Right lobe of liver (tissue), 6 donors: ENCODE results near the gene PTPRN2. TPM values are rescaled to one million over a fixed set of nuclear protein-coding genes. Genes with fewer than 3 reads are reported as not detected.

ENCODE experiments used
- ATAC-seq, 4 donors: fragments of 200-7000 bp; cut with Tn5 transposase; one replicate each; pipeline ENCODE4 v1.9.1; 2020; ENCODE audit warnings: mild to moderate bottlenecking in 4 of 4, moderate library complexity in 4 of 4
- DNase-seq, 3 donors: peaks; one replicate each; pipeline ENCODE4 v3.0.0-alpha.2; 2020
- H3K27ac ChIP-seq, 3 donors: fragments of 200-600 bp; one replicate each; pipeline ENCODE4 v1.8.0; 2022
- H3K27me3 ChIP-seq, 2 donors: fragments of 200-600 bp; one replicate each; pipeline ENCODE4 v1.8.0; 2022
- H3K36me3 ChIP-seq, 4 donors: fragments of 200-600 bp; sonication (generic) in 1 of 4; one replicate each; pipeline versions ENCODE4 v1.5.1 to v1.8.0; 2017 to 2022; ENCODE audit warnings: control low read depth in 1 of 4
- H3K4me1 ChIP-seq, 4 donors: fragments of 200-600 bp; sonication (generic) in 1 of 4; one replicate each; pipeline versions ENCODE4 v1.5.1 to v1.8.0; 2017 to 2022; ENCODE audit warnings: control low read depth in 1 of 4
- H3K4me3 ChIP-seq, 3 donors: fragments of 200-600 bp; one replicate each; pipeline ENCODE4 v1.8.0; 2022
- H3K9me3 ChIP-seq, 4 donors: fragments of 200-600 bp; sonication (generic) in 1 of 4; one replicate each; pipeline versions ENCODE4 v1.5.1 to v1.8.0; 2017 to 2022; ENCODE audit warnings: control low read depth in 1 of 4
- CTCF ChIP-seq, 4 donors: fragments of 200-600 bp in 3 of 4; fragments of 450-650 bp in 1 of 4; IDR thresholded peaks; one replicate each; pipeline versions ENCODE4 v1.5.1 to v1.8.0; 2016 to 2022; ENCODE audit warnings: antibody characterized with exemption in 4 of 4, mild to moderate bottlenecking in 2 of 4
- POLR2A ChIP-seq: fragments of 450-650 bp; IDR thresholded peaks from one replicate; pipeline ENCODE4 v1.6.1; 2017; ENCODE audit warnings: antibody characterized with exemption, mild to moderate bottlenecking
- WGBS: methylation state at CpG from one replicate; pipeline ENCODE4 v1.1.6; 2018; ENCODE audit warnings: low coverage, low lambda C conversion rate; ENCODE audit not compliant: insufficient coverage; ENCODE audit errors: missing lambda C conversion rate; 5-methylcytosine and 5-hydroxymethylcytosine counted together
- intact Hi-C, 2 donors: fragments of 100-400 bp; cut with DNase I; formaldehyde crosslinking; loops; one replicate each; pipeline versions ENCODE4 v1.11.2 to v1.14.1; 2022
- total RNA-seq, 6 experiments: library from RNA; depleted of rRNA in 2 of 6; stranded (reverse); fragments of >200 nt in 2 of 6; fragmentation: NEBNext Ultra II Directional in 3 of 6; extraction: Animal tissue kit (Norgen Biotek cat#: 25700) in 3 of 6; gene quantifications; one replicate each; pipeline versions ENCODE4 v1.1.0 to v1.2.4, GENCODE V29; 2016 to 2023
- donor health status: DM: no; HTN: yes; CAD: no.
- donor health status: DM: no; HTN: no; CAD: no.
- donor health status: DM: no; HTN: no; CAD: no.
- donor health status: DM: no; HTN: yes; CAD: no.
- donor health status: DM: no; HTN: yes; CAD: no.

The PTPRN2 gene
- total RNA-seq, 6 experiments from 2014 or later: 0.15 to 0.87 (median 0.67) TPM

DNA sequence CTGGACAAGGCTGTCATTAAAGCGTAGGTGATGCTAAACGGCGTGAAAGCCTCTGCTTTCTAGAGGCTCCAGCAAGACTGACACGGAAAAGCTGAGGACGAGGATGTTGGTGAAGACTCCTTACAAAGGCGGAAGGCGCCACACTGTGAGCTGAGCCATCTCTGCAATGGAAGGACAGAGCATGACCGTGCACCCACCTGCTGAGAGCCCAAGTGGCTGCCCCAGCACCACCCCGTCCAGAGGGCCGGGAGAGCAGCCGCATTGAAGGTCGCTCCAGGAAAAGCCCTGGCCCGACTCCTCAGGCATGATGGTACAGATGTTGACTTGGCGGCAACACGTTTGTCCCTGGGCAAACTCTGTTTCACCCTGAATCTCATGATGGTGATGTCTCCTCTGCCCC lies 758.1 kb downstream of the PTPRN2 start:
- DNase-seq (peak in 1 of 3 donors; percentile 32), ATAC-seq (no peak)
- intact Hi-C loops: no loop called here
- no peaks in the 10 kb centered on the region for H3K4me1 ChIP-seq
- no peak for TF ChIP-seq POLR2A
- no peak for TF ChIP-seq CTCF (IDR thresholded peaks at IDR 0.05)
- H3K4me3 ChIP-seq: no peak overlapping the region
- H3K36me3 ChIP-seq: no peaks in the 10 kb centered on the region
- no peaks in the 10 kb centered on the region for H3K9me3 ChIP-seq
- H3K27ac ChIP-seq: no peak overlapping the region
- 73% methylated on average over 2 of the region's 15 CpGs for WGBS
- no peaks in the 10 kb centered on the region for H3K27me3 ChIP-seq

DNA sequence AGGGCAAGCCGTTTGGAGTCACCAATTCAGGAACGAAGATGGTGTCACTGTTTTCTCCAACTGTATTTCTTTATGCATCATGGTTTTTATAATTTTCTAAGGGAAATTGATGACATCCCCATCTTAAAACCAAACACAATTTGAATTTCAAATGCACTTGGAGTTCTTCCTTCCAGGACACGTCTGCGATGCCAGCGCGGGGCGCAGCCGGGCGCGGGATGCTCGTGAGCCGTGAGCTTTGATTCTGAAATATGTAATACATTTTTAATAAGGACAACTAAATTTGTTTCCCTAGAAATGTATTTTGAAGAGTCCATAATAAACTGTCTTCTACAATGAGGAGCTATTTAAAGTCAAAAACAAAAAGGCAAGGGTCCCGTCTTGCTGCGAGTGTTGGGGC lies 758.7 kb downstream of the PTPRN2 start:
- Histone ChIP-seq H3K9me3 (no peaks in the 10 kb centered on the region), H3K4me1 (no peaks in the 10 kb centered on the region), H3K4me3 (no peak overlapping the region), H3K36me3 (no peaks in the 10 kb centered on the region), H3K27ac (no peak overlapping the region), H3K27me3 (no peaks in the 10 kb centered on the region)
- WGBS: 82% methylated on average over 14 of the region's 14 CpGs
- intact Hi-C loops: no loop called here
- TF ChIP-seq CTCF (IDR thresholded peaks at IDR 0.05) (no peak), POLR2A (no peak)
- DNase-seq (no peak), ATAC-seq (no peak)

DNA sequence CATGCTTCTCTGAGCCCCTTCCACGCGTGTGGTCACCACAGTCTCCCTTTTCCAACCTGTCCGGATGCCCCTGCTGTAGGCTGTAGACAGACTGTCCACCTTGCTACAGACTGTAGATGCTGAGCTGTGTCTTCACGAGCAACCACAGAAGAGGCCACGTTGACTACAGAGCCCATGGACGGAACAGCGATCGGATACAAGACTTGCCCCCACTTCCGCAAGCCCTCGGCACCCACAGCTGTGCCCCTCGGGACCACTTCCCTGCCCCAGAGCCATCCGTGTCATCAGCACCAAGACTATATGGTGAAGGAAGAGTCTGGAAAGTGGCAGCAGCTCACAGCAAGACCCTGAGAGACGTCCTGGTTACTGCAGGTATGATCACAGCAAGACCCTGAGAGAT lies 759.4 kb downstream of the PTPRN2 start:
- intact Hi-C loops: no loop called here
- H3K27me3 ChIP-seq: no peaks in the 10 kb centered on the region
- H3K36me3 ChIP-seq: no peaks in the 10 kb centered on the region
- no peak for DNase-seq
- no peaks in the 10 kb centered on the region for H3K9me3 ChIP-seq
- no peak overlapping the region for H3K27ac ChIP-seq
- no peaks in the 10 kb centered on the region for H3K4me1 ChIP-seq
- no peak for ATAC-seq
- no peak overlapping the region for H3K4me3 ChIP-seq
- WGBS: 80% methylated on average over 9 of the region's 13 CpGs
- TF ChIP-seq CTCF (IDR thresholded peaks at IDR 0.05) (no peak), POLR2A (no peak)

DNA sequence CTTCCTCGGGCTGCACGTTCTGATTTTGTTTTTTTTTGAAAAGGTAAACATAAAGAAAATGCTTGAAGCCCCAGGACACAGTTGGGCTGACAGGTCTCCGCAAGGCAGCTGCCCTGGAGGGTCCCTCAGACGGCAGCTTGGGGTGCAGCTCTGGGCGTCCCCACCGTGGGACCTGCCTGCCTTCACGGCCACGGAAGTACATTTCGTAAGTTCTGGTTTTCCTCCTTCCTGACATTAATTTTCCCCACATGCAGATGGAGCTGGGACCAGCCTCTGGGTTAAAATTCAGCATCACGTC lies 759.8 kb downstream of the PTPRN2 start:
- WGBS: 63% methylated on average over 5 of the region's 10 CpGs
- Histone ChIP-seq H3K27me3 (no peaks in the 10 kb centered on the region), H3K4me1 (no peaks in the 10 kb centered on the region), H3K27ac (no peak overlapping the region), H3K4me3 (no peak overlapping the region), H3K9me3 (no peaks in the 10 kb centered on the region), H3K36me3 (no peaks in the 10 kb centered on the region)
- no peak for DNase-seq
- no peak for TF ChIP-seq POLR2A
- TF ChIP-seq CTCF (IDR thresholded peaks at IDR 0.05): no peak
- ATAC-seq: no peak
- intact Hi-C loops: no loop called here
